SK-N-SH (cell line): ENCODE data around the gene TULP1. TPM values are rescaled to one million over a fixed set of nuclear protein-coding genes. Genes with fewer than 3 reads are reported as not detected.
A peak's percentile ranks its signal among the peaks of the same experiment; 100 is the strongest.

Experiments
- CTCF ChIA-PET: fragments of 300-600, 350-600 bp; formaldehyde crosslinking; extraction: SDS; loops from one replicate; lab custom pipeline; 2021; lab: Yijun Ruan, JAX
- POLR2A ChIA-PET: fragments of 350-600 bp; sonication (Branson Sonifier 250); formaldehyde crosslinking; extraction: SDS; loops from one replicate; lab custom pipeline; 2020; ENCODE audit warnings: antibody characterized with exemption, inconsistent platforms; lab: Yijun Ruan, JAX
- DNase-seq: peaks from one replicate; pipeline ENCODE4 v3.0.0; 2012
- H2AFZ ChIP-seq: fragments of 200-600 bp; sonication (generic); 2 replicates; pipeline ENCODE4 v1.8.1; 2016; ENCODE audit warnings: antibody characterized with exemption, mild to moderate bottlenecking, low read depth
- H3F3A ChIP-seq: fragments of 200-600 bp; sonication (generic); replicated peaks from 2 replicates; pipeline ENCODE3; 2016; ENCODE audit warnings: antibody characterized with exemption, mild to moderate bottlenecking; ENCODE audit not compliant: insufficient read depth
- H3K27ac ChIP-seq, 2 experiments: fragments of 200-500 bp in 1 of 2; fragments of 200-600 bp in 1 of 2; sonication (Bioruptor generic) in 1 of 2; sonication (generic), shearing (Covaris generic) in 1 of 2; 2 replicates each; pipeline versions ENCODE4 v1.5.1 to v1.6.1; 2014 to 2016; ENCODE audit warnings: low read depth in 2 of 2, inconsistent platforms in 1 of 2, low read length in 1 of 2, mild to moderate bottlenecking in 1 of 2, mixed read lengths in 1 of 2
- H3K27me3 ChIP-seq: fragments of 200-600 bp; sonication (generic), shearing (Covaris generic); 2 replicates; pipeline ENCODE4 v1.6.1; 2016; ENCODE audit warnings: mixed run types; ENCODE audit not compliant: insufficient read depth
- H3K36me3 ChIP-seq, 2 experiments: fragments of 200-500 bp in 1 of 2; fragments of 200-600 bp in 1 of 2; sonication (Bioruptor generic) in 1 of 2; sonication (generic) in 1 of 2; replicated peaks in 1 of 2; 2 replicates each; pipeline versions ENCODE3 to v1.5.1; 2014 to 2016; ENCODE audit warnings: low read length in 1 of 2, mild to moderate bottlenecking in 1 of 2; ENCODE audit not compliant: insufficient read depth in 2 of 2, control insufficient read depth in 1 of 2
- H3K4me1 ChIP-seq, 2 experiments: fragments of 200-500 bp in 1 of 2; fragments of 200-600 bp in 1 of 2; sonication (Bioruptor generic) in 1 of 2; sonication (generic), shearing (Covaris generic) in 1 of 2; 2 replicates each; pipeline versions ENCODE4 v1.5.1 to v1.6.1; 2014 to 2016; ENCODE audit warnings: low read depth in 1 of 2, low read length in 1 of 2, mixed run types in 1 of 2; ENCODE audit not compliant: insufficient read depth in 2 of 2, control insufficient read depth in 1 of 2
- H3K4me2 ChIP-seq: fragments of 200-600 bp; sonication (generic), shearing (Covaris generic); 2 replicates; pipeline ENCODE4 v1.6.1; 2017; ENCODE audit warnings: mixed run types
- H3K4me3 ChIP-seq, 2 experiments: fragments of 200-500 bp in 1 of 2; fragments of 200-600 bp in 1 of 2; sonication (Bioruptor generic) in 1 of 2; sonication (generic), shearing (Covaris generic) in 1 of 2; 2 replicates each; pipeline versions ENCODE4 v1.5.1 to v1.8.1; 2014 to 2016; ENCODE audit warnings: low read depth in 2 of 2, inconsistent platforms in 1 of 2, low read length in 1 of 2, mild to moderate bottlenecking in 1 of 2, mixed read lengths in 1 of 2, moderate library complexity in 1 of 2
- H3K79me2 ChIP-seq: fragments of 200-600 bp; sonication (generic); 2 replicates; pipeline ENCODE4 v1.8.1; 2017; ENCODE audit warnings: mild to moderate bottlenecking; ENCODE audit not compliant: insufficient read depth
- H3K9ac ChIP-seq: fragments of 200-600 bp; sonication (generic); 2 replicates; pipeline ENCODE4 v1.6.1; 2017; ENCODE audit warnings: mixed run types
- H3K9me2 ChIP-seq: fragments of 200-600 bp; sonication (generic); 2 replicates; pipeline ENCODE4 v1.6.1; 2017; ENCODE audit warnings: mixed run types
- H3K9me3 ChIP-seq: fragments of 200-600 bp; sonication (generic); 2 replicates; pipeline ENCODE4 v1.6.1; 2017; ENCODE audit warnings: mixed run types, mild to moderate bottlenecking, moderate library complexity
- H4K20me1 ChIP-seq: fragments of 200-600 bp; sonication (generic); 2 replicates; pipeline ENCODE4 v1.6.1; 2017; ENCODE audit warnings: mild to moderate bottlenecking, mixed run types; ENCODE audit not compliant: insufficient read depth
- CHD2 ChIP-seq: fragments of 150-350 bp; IDR thresholded peaks from 2 replicates; pipeline ENCODE4 v1.6.1; 2018; ENCODE audit warnings: low read length; ENCODE audit not compliant: partially characterized antibody
- ELF1 ChIP-seq: IDR thresholded peaks from 2 replicates; pipeline ENCODE4 v1.4.0; 2012
- EP300 ChIP-seq, 2 experiments: IDR thresholded peaks; 2 replicates each; pipeline versions ENCODE4 v1.4.0 to v1.6.1; 2012; ENCODE audit warnings: borderline replicate concordance in 1 of 2, low read depth in 1 of 2, low read length in 1 of 2
- GATA2 ChIP-seq: sonication (generic); formaldehyde crosslinking; IDR thresholded peaks from 2 replicates; pipeline ENCODE4 v1.5.0; 2020; ENCODE audit warnings: mild to moderate bottlenecking, missing genetic modification reagents
- PBX3 ChIP-seq: IDR thresholded peaks from 2 replicates; pipeline ENCODE4; 2012
- POLR2AphosphoS5 ChIP-seq: IDR thresholded peaks from 2 replicates; pipeline ENCODE4 v1.6.1; 2012; ENCODE audit warnings: low read depth, low read length
- RAD21 ChIP-seq: IDR thresholded peaks from 2 replicates; pipeline ENCODE4 v1.6.1; 2012; ENCODE audit warnings: mild to moderate bottlenecking, low read length
- REST ChIP-seq: IDR thresholded peaks from 2 replicates; pipeline ENCODE4 v1.6.1; 2012; ENCODE audit warnings: mild to moderate bottlenecking, low read depth, low read length, moderate library complexity
- SIN3A ChIP-seq: IDR thresholded peaks from 2 replicates; pipeline ENCODE4 v1.6.1; 2012; ENCODE audit warnings: low read depth, mild to moderate bottlenecking, low read length, moderate library complexity, borderline replicate concordance
- USF1 ChIP-seq: IDR thresholded peaks from 2 replicates; pipeline ENCODE4 v1.4.0; 2012; ENCODE audit warnings: low read depth, borderline replicate concordance
- ZBTB33 ChIP-seq: IDR thresholded peaks from 2 replicates; pipeline ENCODE4 v1.4.0; 2012; ENCODE audit warnings: low read depth, borderline replicate concordance
- WGBS: methylation state at CpG from one replicate; pipeline ENCODE4 v1.1.6; 2017; ENCODE audit warnings: low lambda C conversion rate; 5-methylcytosine and 5-hydroxymethylcytosine counted together
- polyA plus RNA-seq, 3 experiments: library from polyadenylated mRNA; depleted of rRNA; stranded (reverse); fragments of >200 nt; gene quantifications; 2 replicates each; pipeline ENCODE4 v1.2.3, GENCODE V29; 2012

TULP1 gene
- polyA plus RNA-seq, 1 of the 3 experiments (the other 2 are of a cell fraction) = not detected

- TF ChIP-seq ZBTB33 (no peak), ELF1 (no peak), RAD21 (peak; percentile 24; the same call in 1 of the 2 replicates), PBX3 (no peak), REST (no peak), EP300 (IDR thresholded peaks at IDR 0.05; ENCODE audit: borderline replicate concordance in 1 of 2, low read depth in 1 of 2, low read length in 1 of 2) (peak in 1 of 2 experiments; percentile 98; a peak in 2 of 4 replicates)
These were observed 21.9 kb upstream of the TULP1 start (continued) for GRCh38 chr6:35534407-35535170.

- 75% methylated on average over 6 of the region's 6 CpGs for WGBS
- H3K36me3 ChIP-seq = no peaks in the 10 kb centered on the region
- ChIA-PET POLR2A (no interaction called here), CTCF (interaction anchor here (1.0 to 5.3 kb wide), 3 partner anchors 10 to 19 kb away, joined by 5 to 34 read pairs (median 6); no protein-coding TSS in a partner anchor)
- no peak for DNase-seq
- no peaks in the 10 kb centered on the region for H3K9me2 ChIP-seq
- H3K27me3 ChIP-seq = no peaks in the 10 kb centered on the region
- H3K4me2 ChIP-seq = no peak overlapping the region
- no peak for TF ChIP-seq CHD2
- no peak for TF ChIP-seq SIN3A
- no peak for TF ChIP-seq ELF1
- no peak for TF ChIP-seq GATA2 (CRISPR knock-in tag)
- TF ChIP-seq POLR2AphosphoS5 = no peak
- no peak for TF ChIP-seq USF1
- H4K20me1 ChIP-seq = no peaks in the 10 kb centered on the region
- no peaks in the 10 kb centered on the region for H3F3A ChIP-seq
- H3K9ac ChIP-seq = no peak overlapping the region
- peak overlapping the region in 1 of 2 experiments; percentile 82; a peak in 2 of 4 replicates for H3K27ac ChIP-seq
- no peaks in the 10 kb centered on the region for H3K9me3 ChIP-seq
- no peak overlapping the region for H2AFZ ChIP-seq
- H3K79me2 ChIP-seq = no peaks in the 10 kb centered on the region
- H3K4me3 ChIP-seq = no peak overlapping the region
- H3K4me1 ChIP-seq = peaks cover 0 to 32% of the 10 kb centered on the region in 2 experiments; a peak in 1 of 4 replicates
These were observed 21.3 kb upstream of the TULP1 start for GRCh38 chr6:35533981-35534380.
